ENCODE data around the gene SCAF11.

Gene SCAF11

GRCh38 chr12:45962553-45963325, 27.6 kb downstream of the SCAF11 start:
- no peak overlapping the region for H3K4me3 ChIP-seq (ENCODE audit: low read depth, low read length)
- TF ChIP-seq CTCF (IDR thresholded peaks at IDR 0.05; ENCODE audit: borderline replicate concordance, insufficient read depth, low read depth, low read length) = no peak

DNA sequence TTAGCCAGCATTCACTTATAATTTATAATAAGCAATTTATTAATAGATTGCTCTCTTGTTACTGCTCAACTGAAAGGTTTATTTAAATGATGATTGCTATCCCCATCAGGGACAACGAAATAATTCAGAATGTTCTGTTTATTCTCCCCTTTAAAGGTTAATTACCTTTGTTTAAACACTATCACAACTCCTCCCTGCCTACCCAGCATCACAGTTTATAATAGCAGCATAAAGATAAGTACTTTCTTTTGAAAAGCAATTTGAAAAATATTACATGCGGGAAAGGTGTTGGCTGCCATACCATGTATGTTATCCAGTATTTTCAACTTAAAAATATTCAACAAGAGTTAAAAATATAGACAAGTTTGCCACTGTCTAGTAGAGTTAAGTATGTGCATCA, 30.6 kb downstream of the SCAF11 start:
- no peak overlapping the region for H3K4me3 ChIP-seq (ENCODE audit: low read depth, low read length)

DNA sequence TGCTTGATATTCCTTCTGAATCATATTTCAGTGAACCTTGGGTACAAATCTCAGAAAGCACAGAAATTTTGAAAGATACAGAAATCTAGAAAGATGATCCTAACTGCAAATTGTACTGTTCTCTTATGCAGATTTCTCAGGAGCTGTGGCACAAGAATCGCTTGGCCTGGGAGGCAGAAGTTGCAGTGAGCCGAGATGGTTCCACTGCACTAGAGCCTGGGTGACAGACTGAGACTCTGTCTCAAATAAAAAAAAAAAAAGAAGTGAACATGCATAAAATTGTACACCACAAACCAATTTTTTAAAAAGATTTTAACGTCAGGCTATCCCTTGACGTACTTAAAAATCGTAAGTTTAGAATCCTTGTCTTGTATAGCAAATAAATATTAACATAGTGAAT, 31.3 kb downstream of the SCAF11 start:
- TF ChIP-seq CTCF (IDR thresholded peaks at IDR 0.05; ENCODE audit: borderline replicate concordance, insufficient read depth, low read depth, low read length) = no peak
- H3K4me3 ChIP-seq (ENCODE audit: low read depth, low read length) = no peak overlapping the region

More for the DNA sequence above, 30.6 kb downstream of the SCAF11 start:
- no peak for TF ChIP-seq CTCF (IDR thresholded peaks at IDR 0.05; ENCODE audit: borderline replicate concordance, insufficient read depth, low read depth, low read length)

GRCh38 chr12:45948546-45948945, 41.8 kb downstream of the SCAF11 start:
- H3K4me3 ChIP-seq (ENCODE audit: low read depth, low read length) = no peak overlapping the region
- no peak for TF ChIP-seq CTCF (IDR thresholded peaks at IDR 0.05; ENCODE audit: borderline replicate concordance, insufficient read depth, low read depth, low read length)

GRCh38 chr12:45946435-45946834, 43.9 kb downstream of the SCAF11 start:
- TF ChIP-seq CTCF (IDR thresholded peaks at IDR 0.05; ENCODE audit: borderline replicate concordance, insufficient read depth, low read depth, low read length) = no peak
- H3K4me3 ChIP-seq (ENCODE audit: low read depth, low read length) = no peak overlapping the region

GRCh38 chr12:45944771-45945170, 45.6 kb downstream of the SCAF11 start:
- TF ChIP-seq CTCF (IDR thresholded peaks at IDR 0.05; ENCODE audit: borderline replicate concordance, insufficient read depth, low read depth, low read length) = no peak
- H3K4me3 ChIP-seq (ENCODE audit: low read depth, low read length) = no peak overlapping the region

- H3K4me3 ChIP-seq (ENCODE audit: low read depth, low read length) = no peak overlapping the region
Observed at GRCh38 chr12:45939759-45940158, 50.6 kb downstream of the SCAF11 start.

More at GRCh38 chr12:45939759-45940158, 50.6 kb downstream of the SCAF11 start:
- no peak for TF ChIP-seq CTCF (IDR thresholded peaks at IDR 0.05; ENCODE audit: borderline replicate concordance, insufficient read depth, low read depth, low read length)

All from GM12875 (cell line).